D721Med (cell line): ENCODE measurements around the gene HYDIN.

ENCODE experiments used
- DNase-seq: peaks from one replicate; pipeline ENCODE4 v3.0.0; 2011; ENCODE audit warnings: low spot score; ENCODE audit not compliant: insufficient read length
- FAIRE-seq: peaks from 2 replicates; lab custom pipeline; 2011; peaks lifted over from hg19 to GRCh38; lab: Jason Lieb, UNC
- CTCF ChIP-seq: IDR thresholded peaks from 2 replicates; pipeline ENCODE4 v1.5.1; 2012; ENCODE audit warnings: mild to moderate bottlenecking, control low read depth; ENCODE audit not compliant: insufficient read depth; ENCODE audit errors: missing control alignments

The HYDIN gene

GRCh38 chr16:71249399-71249798, 18.9 kb upstream of the HYDIN start:
- TF ChIP-seq CTCF: no peak
- FAIRE-seq (no peak), DNase-seq (no peak)

- FAIRE-seq: no peak
Observed at GRCh38 chr16:71247478-71247877, 17.0 kb upstream of the HYDIN start.

GRCh38 chr16:71246309-71246708, 15.8 kb upstream of the HYDIN start:
- DNase-seq (no peak), FAIRE-seq (no peak)
- no peak for TF ChIP-seq CTCF

More at GRCh38 chr16:71247478-71247877, 17.0 kb upstream of the HYDIN start:
- no peak for DNase-seq
- TF ChIP-seq CTCF: no peak

GRCh38 chr16:71244521-71244920, 14.0 kb upstream of the HYDIN start:
- FAIRE-seq: no peak
- no peak for TF ChIP-seq CTCF
- no peak for DNase-seq

GRCh38 chr16:71242601-71243000, 12.1 kb upstream of the HYDIN start:
- no peak for TF ChIP-seq CTCF
- FAIRE-seq: no peak
- no peak for DNase-seq

GRCh38 chr16:71242036-71242435, 11.5 kb upstream of the HYDIN start:
- FAIRE-seq (no peak), DNase-seq (no peak)
- no peak for TF ChIP-seq CTCF

GRCh38 chr16:71229344-71229743, 1.2 kb downstream of the HYDIN start:
- FAIRE-seq: no peak
- no peak for TF ChIP-seq CTCF

More at GRCh38 chr16:71229344-71229743, 1.2 kb downstream of the HYDIN start:
- DNase-seq: no peak
